Measurements from ENCODE around the gene SGSM1. TPM values are rescaled to one million over a fixed set of nuclear protein-coding genes. Genes with fewer than 3 reads are reported as not detected.
A peak's percentile ranks its signal among the peaks of the same experiment; 100 is the strongest.

Gene SGSM1
- total and polyA plus RNA-seq, 9 of the 15 experiments (the other 6 are each of a cell fraction or from before 2014, with no cell fraction given): not detected

GRCh38 chr22:24805790-24806662 is at the start of gene SGSM1 (continued):
- TF ChIP-seq RBBP5 (IDR thresholded peaks at IDR 0.05; ENCODE audit: borderline replicate concordance, insufficient read depth, low read length, poor library complexity, severe bottlenecking): no peak
- TF ChIP-seq, protein P1, sequence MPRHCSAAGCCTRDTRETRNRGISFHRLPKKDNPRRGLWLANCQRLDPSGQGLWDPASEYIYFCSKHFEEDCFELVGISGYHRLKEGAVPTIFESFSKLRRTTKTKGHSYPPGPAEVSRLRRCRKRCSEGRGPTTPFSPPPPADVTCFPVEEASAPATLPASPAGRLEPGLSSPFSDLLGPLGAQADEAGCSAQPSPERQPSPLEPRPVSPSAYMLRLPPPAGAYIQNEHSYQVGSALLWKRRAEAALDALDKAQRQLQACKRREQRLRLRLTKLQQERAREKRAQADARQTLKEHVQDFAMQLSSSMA (CRISPR knock-in tag; IDR thresholded peaks at IDR 0.05): no peak
- no peak for TF ChIP-seq POLR2AphosphoS5 (IDR thresholded peaks at IDR 0.05; ENCODE audit: control insufficient read depth, insufficient read depth, low read depth, low read length)
- TF ChIP-seq UBTF (IDR thresholded peaks at IDR 0.05; ENCODE audit: borderline replicate concordance in 1 of 2, low read depth in 2 of 2, low read length in 2 of 2): peak; percentile 45 to 80; a peak in 1 of 4 replicates
- TF ChIP-seq ZNF707 (CRISPR knock-in tag; conservative IDR thresholded peaks at IDR 0.05): no peak
- no peak for TF ChIP-seq SAP30 (IDR thresholded peaks at IDR 0.05; ENCODE audit: borderline replicate concordance, insufficient read depth, low read depth, low read length, poor library complexity, severe bottlenecking)
- no peak for TF ChIP-seq HNRNPK (IDR thresholded peaks at IDR 0.05; ENCODE audit: low read depth, low read length, poor library complexity, severe bottlenecking)
- TF ChIP-seq RBM15 (IDR thresholded peaks at IDR 0.05; ENCODE audit: insufficient read depth, low read length): no peak
- TF ChIP-seq SIX5 (IDR thresholded peaks at IDR 0.05; ENCODE audit: borderline replicate concordance in 1 of 2, insufficient read depth in 1 of 2, low read depth in 1 of 2, low read length in 2 of 2): no peak
- no peak for TF ChIP-seq ZNF584 (CRISPR knock-in tag; IDR thresholded peaks at IDR 0.05; ENCODE audit: low read depth)
- peak; percentile 62; the same call in 1 of the 2 replicates for TF ChIP-seq ZBTB1 (CRISPR knock-in tag; IDR thresholded peaks at IDR 0.05; ENCODE audit: borderline replicate concordance, low read depth)
- TF ChIP-seq, protein P2, sequence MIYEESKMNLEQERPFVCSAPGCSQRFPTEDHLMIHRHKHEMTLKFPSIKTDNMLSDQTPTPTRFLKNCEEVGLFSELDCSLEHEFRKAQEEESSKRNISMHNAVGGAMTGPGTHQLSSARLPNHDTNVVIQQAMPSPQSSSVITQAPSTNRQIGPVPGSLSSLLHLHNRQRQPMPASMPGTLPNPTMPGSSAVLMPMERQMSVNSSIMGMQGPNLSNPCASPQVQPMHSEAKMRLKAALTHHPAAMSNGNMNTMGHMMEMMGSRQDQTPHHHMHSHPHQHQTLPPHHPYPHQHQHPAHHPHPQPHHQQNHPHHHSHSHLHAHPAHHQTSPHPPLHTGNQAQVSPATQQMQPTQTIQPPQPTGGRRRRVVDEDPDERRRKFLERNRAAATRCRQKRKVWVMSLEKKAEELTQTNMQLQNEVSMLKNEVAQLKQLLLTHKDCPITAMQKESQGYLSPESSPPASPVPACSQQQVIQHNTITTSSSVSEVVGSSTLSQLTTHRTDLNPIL (CRISPR knock-in tag; IDR thresholded peaks at IDR 0.05): no peak
- TF ChIP-seq THRA (IDR thresholded peaks at IDR 0.05): no peak
- TF ChIP-seq ZNF3 (CRISPR knock-in tag; IDR thresholded peaks at IDR 0.05): no peak
- no peak for TF ChIP-seq CHD2 (IDR thresholded peaks at IDR 0.05; ENCODE audit: low read depth, low read length)
- no peak for TF ChIP-seq XRCC4 (IDR thresholded peaks at IDR 0.05; ENCODE audit: extremely low read depth, insufficient read depth, insufficient read length)
- TF ChIP-seq NFIX (CRISPR knock-in tag; IDR thresholded peaks at IDR 0.05; ENCODE audit: low read depth): no peak
- TF ChIP-seq HMG20A (CRISPR knock-in tag; conservative IDR thresholded peaks at IDR 0.05): no peak
